ENCODE measurements around the gene RAD51D.

Gene RAD51D

GRCh38 chr17:35104844-35105450 lies 14.7 kb downstream of the RAD51D start:
- Histone ChIP-seq H3K27ac (no peak overlapping the region), H3K4me3 (no peak overlapping the region)
- no peak for DNase-seq (ENCODE audit: low spot score)
- TF ChIP-seq CTCF (IDR thresholded peaks at IDR 0.05): no peak

- no peak for TF ChIP-seq CTCF (IDR thresholded peaks at IDR 0.05)
- H3K27ac ChIP-seq: no peak overlapping the region
- DNase-seq (ENCODE audit: low spot score): no peak
- H3K4me3 ChIP-seq: no peak overlapping the region
Measured at GRCh38 chr17:35103271-35103670, 16.4 kb downstream of the RAD51D start.

- TF ChIP-seq CTCF (IDR thresholded peaks at IDR 0.05): no peak
- no peak for DNase-seq (ENCODE audit: low spot score)
- Histone ChIP-seq H3K4me3 (no peak overlapping the region), H3K27ac (no peak overlapping the region)
Measured at GRCh38 chr17:35101725-35102124, 17.9 kb downstream of the RAD51D start.

- Histone ChIP-seq H3K4me3 (no peak overlapping the region), H3K27ac (no peak overlapping the region)
- DNase-seq (ENCODE audit: low spot score): no peak
- TF ChIP-seq CTCF (IDR thresholded peaks at IDR 0.05): no peak
Measured at GRCh38 chr17:35101036-35101435, 18.6 kb downstream of the RAD51D start.

GRCh38 chr17:35099908-35100307 lies 19.8 kb downstream of the RAD51D start:
- H3K27ac ChIP-seq: no peak overlapping the region
- TF ChIP-seq CTCF (IDR thresholded peaks at IDR 0.05): no peak
- no peak overlapping the region for H3K4me3 ChIP-seq
- no peak for DNase-seq (ENCODE audit: low spot score)

GRCh38 chr17:35097776-35098175 lies 21.9 kb downstream of the RAD51D start:
- TF ChIP-seq CTCF (IDR thresholded peaks at IDR 0.05): no peak
- Histone ChIP-seq H3K27ac (no peak overlapping the region), H3K4me3 (no peak overlapping the region)
- no peak for DNase-seq (ENCODE audit: low spot score)

- no peak overlapping the region for H3K4me3 ChIP-seq
- no peak for TF ChIP-seq CTCF (IDR thresholded peaks at IDR 0.05)
Measured at GRCh38 chr17:35095741-35096140, 23.9 kb downstream of the RAD51D start.

More at GRCh38 chr17:35095741-35096140, 23.9 kb downstream of the RAD51D start:
- DNase-seq (ENCODE audit: low spot score): no peak
- no peak overlapping the region for H3K27ac ChIP-seq

Measured in coronary artery (tissue), 2 donors.